NCI-H69 (cell line): Measurements from ENCODE around the gene FXYD6.

ENCODE experiments used
- DNase-seq: peaks from one replicate; lab custom pipeline; 2025; lab: John Stamatoyannopoulos, UW

FXYD6 gene

DNA sequence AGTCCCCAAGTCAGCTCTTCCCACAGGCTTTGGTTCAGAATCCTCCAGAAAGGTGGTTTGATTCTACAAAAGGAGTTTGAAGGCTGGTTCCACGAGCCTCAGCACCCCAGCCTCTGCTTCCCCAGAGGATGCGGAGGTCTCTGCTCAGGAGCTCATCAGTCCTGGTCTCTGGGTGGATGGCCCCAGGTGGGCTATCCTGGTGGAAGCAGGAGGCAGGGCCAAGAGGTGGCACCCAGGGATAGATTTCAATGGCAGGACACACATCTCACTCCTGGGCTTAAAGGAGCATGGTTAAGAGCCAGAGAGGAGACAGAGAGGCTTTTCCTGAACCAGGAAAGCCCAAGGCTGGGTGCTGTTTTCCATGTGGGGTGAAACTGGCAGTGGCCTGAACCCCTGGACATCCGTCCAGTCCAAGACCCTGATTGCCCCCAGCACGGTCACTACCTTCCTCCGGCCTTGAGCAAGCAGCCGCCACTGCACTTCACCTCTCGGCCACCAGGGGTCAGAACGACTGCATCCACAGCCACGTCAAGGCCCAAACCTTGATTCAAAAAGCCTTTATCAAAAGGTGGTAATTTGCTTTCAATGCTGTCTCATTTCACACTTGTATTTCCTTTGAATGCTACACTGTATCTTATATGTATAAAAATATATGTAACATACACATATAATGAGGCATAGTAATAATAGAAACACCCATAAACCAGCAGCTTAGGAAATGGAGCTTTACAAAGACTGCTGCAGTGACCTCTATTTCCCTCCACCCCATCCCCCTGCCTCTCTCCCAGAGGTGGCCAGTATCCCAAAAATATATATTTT lies 32.6 kb downstream of the FXYD6 start:
- DNase-seq = peak; percentile 75

DNA sequence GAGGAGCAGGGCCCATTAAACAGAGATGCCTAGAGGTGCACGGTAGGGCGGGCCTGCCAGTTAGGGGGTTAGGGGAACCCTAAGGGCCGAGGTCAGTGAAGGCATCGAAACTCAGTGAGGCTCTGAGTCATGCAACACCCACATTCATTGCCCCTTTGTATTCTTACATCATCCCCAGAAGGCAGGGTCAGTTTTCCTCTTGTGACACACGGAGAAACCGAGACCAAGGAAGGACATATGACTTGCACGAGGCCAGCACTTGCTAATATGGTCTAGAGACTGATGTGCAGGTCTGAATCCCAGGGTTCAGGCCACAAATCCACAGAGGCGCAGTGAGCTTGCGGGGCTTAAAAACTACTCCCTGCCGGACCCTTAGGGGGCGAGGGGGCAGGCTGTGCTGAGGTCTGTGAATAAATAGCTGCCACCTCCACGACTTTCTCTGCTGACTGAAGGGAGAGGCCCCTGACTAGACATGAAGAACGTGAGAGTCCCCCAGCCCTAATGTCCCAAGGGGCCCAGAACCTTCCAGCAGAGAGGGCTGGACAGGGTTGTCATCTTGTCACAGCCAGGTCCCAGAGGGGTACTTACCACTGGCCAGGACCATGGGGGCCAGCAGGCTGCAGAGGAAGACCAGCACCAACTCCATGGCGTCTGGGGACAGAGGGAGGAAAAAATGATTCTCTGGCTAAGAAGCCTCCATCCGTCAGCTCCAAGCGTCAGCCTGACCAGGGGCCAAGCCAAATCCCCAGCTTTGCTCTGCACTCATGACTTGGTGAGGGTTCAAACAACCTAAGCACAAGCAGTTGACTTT lies 34.1 kb downstream of the FXYD6 start:
- DNase-seq = no peak

DNA sequence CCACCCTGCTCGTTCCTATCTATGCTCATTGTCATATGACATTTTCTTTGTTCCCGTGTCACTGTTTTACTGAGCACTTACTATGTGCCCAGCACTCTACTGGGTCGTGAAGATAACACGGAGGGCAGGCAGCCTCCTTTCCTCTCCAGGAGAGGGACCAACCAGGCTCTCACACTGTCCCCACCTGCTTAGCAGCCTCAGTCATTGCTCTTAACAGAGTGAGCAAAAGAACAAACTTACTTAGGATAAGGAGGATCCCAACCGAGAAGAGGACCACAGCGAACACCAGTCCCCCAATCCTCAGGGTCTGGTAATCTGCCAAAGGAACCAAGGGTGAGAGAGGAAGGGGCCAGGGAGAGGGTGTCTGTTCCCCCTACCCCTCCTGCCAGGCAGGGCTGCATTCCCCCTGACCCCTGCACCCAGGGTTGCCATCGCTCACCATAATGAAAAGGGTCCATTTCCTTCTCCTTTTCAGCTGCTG lies 34.9 kb downstream of the FXYD6 start:
- no peak for DNase-seq

DNA sequence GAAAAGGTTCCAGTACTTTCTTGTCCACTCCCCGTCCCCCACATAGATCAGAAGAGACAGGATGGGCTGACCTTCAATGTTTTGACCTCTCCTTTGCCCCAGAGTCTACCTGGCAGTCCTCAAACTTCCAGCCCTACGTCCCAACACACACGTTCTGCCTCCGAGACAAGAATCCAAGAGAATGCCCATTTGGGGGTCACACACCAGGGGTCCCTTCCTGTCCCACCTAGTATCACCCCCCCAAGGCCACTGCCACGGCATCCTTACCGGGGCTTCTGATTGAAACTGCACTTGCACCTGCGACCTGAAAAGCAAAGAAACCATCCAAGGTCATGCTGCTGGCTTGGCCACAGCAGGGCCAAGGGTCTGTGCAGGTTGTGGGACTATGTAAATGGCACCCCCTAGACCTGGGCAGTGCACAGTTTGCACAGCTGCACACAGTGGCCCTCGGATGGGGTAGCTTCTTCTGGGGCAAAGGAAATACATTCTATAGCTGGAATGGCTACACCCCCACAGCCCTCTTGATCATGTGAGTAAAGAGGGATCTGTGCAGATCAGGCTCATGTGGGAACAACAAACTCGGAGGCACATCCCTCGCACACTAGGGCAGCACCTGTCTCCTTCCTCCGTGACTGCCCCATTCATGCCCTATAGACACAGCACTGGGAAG lies 35.4 kb downstream of the FXYD6 start:
- no peak for DNase-seq

DNA sequence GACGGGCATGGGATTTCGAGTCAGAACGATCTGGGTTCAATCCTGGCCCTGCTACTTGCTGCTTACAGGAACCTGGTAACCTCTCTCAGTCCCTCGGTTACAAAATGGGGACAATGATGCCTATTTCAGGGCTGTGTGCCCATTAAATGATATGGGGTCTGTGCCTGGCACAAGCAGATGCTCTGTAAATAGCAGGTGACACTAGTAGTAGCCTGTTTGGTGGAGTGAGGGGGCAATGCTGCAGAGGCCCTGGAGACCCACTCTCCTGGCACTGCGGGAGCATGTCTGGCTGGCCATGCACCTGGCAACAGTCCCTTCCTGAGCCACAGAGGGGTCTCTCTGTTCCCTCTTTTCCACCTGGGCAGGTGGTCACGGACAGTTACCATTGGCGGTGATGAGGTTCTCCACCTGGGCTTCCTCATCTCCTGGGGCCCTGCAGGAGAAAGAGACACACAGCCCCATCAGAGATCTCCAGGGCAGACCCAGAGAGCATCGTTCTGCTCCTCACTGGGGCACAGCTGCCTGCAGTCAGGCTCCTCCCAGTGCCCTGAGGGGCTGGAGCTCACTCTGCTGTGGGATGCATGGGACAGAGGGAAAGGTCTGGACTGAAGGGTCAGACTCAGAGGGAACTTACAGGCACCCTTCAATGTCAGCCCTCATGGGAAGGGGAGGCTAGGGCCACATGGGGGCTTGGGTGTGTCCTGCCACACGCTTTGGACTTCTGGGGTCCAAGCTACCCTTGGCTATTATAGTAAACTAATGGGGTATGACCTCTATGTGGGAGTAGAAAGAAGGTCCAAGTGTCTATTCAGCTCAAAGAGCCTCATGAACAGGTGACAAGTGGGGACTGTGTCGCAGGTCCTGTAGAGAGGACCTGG lies 36.3 kb downstream of the FXYD6 start:
- no peak for DNase-seq

DNA sequence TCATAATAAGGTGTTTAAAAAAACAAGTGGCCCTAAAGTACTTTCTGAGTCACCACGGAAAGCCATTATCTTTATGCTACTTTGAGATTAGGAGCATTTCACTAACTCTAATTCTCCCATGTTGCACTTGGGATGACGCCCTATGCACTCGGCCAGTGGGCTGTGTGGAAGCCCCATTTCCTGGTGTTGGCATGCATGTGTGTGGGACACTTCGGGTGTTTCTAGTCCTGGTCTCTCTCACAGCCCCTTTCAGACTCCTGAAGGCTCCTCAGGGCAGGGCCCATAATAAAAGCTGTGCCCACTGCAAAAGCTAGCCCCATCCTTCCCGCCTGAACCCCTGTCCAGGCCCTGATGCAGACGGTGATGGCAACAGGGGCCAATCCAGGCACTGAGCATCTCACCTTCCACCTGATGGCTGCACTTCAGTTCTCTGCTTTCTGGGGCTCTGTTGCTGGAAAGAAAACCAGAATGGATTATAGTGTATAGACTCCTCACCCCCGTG lies 37.0 kb downstream of the FXYD6 start:
- DNase-seq = no peak

DNA sequence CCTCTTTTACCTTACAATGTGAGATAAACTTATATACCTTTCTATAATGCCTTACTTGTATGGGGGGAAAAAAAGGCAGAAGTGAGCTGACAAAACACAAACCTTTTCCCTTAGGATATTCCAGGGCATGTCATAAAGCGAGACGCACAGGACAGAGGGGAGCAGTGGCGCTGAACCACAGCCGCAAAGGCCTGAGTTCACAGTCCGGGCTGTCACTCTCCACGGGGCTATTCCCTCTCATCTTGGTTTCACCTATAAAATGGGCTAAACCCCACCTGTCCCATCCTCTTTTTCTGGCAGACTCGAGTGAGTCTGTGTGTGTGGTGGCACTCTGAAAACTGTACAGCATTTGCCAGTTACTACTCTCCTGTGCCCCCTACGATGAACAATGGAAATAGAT lies 37.6 kb downstream of the FXYD6 start:
- DNase-seq = no peak

DNA sequence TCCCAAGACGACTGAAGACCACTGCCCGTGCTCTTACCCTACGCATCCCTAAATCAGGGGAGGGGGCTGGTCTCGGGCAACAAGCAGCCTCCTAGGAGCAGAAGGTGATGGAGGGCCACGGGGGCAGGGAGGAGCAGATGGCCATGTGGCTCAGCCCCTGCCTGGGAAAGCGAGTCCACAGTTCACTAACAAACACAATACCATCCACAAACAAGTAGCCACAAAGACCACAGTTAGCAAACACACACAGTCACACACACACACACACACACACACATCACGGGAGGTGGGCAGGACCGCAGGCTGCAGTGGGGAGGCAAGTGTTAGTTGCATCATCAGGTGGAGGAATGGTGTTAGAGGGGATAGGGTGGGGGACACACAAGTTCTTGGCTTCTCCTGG lies 38.7 kb downstream of the FXYD6 start:
- no peak for DNase-seq

DNA sequence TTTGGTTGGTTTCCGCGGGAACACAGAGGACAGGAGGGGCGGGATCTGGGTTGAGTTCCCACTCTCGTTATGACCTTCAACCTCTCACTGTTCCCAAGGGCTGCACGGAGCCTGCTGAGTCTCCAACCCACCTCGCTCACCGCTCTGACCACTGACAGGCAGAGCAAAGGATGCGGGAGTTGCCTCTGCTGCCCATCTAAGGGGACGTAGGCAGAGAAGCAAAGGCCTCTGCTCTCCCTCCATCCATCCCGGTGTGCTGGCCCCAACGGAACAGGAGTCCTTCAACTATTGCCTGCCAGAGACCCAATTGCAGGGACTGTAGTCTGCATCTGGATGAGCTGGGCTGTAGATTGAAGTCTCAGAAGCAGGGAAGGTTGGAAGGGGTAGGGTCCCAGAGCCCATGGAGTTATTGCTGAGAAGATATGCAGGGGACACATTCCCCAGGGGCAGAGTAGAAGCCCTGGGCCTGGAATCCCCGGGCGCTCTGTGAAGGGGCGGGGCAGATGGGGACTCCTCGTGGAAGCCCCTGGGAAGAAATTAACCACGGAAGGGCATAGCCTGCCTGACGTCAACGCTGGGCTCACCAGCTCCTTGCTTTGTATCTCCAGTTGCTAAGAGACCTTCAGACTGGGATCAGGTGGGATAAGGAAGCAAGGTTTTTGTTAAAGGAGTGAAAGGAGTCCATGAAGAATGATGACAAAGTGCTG lies 39.2 kb downstream of the FXYD6 start:
- no peak for DNase-seq

DNA sequence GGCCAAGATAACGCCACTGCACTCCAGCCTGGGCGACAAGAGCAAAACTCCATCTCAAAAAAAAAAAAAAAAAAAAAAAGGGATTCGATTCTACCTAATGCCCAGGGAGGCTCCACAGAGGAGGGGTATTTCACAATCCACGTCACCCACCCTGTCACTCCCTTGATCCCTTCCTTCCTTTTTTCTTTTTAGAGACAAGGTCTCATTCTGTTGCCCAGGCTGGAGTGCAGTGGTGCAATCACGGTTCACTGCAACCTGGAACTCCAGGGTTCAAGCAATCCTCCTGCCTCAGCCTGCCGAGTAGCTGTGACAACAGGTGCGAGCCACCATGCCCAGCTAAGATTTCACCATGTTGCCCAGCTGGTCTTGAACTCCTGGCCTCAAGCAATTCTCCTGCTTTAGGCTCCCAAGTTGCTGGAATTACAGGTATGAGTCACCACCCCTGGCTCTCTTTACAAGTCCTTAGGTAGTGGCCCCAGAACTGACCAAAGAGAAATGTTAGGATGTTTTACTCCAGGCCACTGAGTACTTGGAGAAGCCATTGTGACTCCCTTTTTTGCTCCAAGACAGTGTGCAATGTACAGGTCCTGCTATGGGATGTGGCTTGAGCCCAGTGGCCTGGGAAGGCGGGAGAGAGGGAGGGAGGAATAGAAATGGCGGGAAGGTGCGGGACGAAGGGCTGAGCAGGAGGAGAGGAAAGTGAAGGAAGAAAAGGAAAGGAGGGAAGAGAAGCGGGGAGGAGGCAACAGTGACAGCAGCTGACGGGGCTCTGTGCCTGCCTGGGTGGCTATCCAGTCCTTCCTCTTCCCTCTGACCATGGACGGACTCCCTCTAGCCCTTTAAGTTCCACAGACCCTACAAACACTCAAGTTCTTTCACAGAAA lies 40.1 kb downstream of the FXYD6 start:
- no peak for DNase-seq

DNA sequence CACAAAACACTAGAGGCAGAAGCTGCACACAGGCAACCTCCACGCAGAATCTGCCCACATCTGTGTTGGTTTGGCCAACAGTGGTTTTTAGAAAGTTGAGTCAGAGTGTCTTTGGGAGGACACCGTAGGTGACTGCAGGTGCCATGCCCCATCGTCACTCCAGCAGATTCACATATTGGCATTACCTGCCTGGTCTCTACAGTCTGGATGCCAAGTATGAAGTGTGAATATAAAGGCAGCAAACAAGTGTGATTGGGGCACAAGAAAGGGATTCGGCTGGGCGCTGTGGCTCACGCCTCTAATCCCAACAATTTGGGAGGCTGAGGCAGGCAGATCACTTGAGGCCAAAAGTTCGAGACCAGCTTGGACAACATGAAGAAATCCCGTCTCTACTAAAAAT lies 40.9 kb downstream of the FXYD6 start:
- DNase-seq = no peak

DNA sequence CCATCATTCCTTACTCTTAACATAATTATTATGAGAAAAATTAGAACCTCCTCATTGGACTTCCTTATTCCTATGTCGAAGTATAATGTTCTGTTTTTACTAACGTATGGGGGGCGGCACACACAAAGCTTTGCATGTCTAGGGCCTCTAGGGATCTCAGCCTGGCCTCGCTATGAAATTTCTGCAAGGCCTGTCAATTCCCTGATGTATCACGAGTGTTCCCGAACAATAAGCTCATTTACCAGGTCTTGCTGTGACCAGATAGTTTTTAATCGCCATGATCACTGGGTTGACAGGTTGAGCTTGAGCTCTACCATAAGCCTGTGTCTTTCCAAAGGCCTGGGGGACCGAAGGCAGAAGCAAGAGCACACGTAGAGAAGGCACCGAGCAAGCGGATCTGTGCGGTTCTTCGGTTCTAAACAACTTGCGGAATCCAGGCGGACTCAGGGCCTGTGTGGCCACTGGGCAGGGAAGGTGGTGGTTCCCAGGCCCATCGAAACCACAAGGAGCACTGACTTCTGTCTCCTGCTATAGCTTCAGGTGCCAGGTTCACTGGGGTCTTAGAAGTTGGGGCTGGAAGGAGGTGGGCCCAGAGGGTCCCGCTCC lies 41.5 kb downstream of the FXYD6 start:
- DNase-seq = no peak

DNA sequence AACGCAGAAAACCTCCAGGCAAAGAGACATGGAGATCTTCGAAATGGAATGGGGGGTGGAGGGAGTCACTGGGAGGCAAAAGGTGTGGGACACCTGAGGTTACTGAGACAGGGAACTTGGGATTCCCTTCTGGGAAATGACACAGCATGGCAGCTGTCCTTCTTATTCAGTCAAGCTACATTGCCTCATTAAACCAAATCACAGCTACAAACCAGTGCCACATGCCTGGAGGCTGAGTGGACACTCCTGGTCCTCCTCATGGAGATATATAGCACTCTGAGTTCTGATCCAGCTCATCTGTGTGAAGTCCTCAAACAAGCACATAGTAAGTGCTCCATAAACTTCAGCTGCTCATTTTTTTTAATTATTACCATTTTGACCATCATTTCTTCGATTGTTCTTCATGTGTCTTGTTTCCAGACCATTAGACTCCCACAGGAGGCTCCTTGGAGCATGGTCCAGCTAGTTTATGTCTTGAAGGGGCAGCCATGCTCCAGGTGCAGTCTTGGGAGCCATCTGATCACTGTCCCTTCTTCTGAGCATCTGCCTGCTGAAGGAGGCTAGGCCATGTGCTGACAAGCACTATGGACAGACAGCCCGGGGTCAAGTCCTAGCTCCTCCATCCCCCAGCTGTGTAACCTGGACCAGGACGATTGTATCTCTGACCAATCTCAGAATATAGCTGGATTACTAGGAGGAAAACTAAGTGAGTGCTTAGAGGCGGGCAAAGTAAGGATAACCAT lies 42.2 kb downstream of the FXYD6 start:
- DNase-seq = peak; percentile 56

DNA sequence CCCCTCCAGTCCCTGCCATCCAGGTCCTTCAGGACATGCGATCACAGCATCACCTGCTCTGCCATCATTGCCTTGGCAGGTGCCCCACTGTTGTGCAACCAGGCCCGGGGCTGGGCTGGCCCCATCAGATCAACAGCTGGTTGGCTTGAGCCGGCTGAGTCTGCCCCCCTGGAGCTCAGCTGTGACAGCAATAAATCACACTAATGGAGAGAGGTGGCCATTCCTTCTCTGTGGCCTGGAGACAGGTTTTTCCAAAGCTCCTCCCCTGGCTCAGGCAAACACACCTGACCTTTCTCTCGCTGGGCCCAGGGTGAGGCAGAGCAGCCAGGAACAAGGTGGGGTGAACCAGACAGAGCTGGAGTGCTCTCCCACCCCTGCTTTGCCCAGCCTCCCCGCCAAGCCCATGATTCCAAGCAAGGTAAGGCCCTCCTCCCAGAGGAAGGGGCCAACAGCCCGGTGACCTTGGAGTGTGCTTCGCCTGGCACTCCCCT lies 43.0 kb downstream of the FXYD6 start:
- peak; percentile 99 for DNase-seq

DNA sequence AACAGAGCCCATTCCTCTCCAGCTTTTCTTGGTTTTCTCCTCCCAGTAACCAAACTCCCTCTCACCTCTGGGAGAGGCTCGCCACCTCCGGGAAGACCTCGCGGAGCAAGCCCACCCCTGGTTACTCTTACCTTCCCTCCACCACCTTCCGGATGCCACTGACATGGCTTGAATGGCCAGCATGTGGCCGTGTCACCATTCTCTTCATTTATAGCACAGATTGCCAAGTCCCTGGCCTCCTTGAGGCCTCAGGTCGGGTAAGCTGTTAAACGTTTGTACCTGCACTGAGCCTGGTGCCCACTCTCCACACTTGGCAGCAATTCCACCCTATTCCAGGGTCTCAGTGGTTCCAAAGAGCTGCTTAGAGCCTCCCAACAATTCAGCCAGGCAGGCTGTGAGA lies 43.9 kb downstream of the FXYD6 start:
- DNase-seq = no peak

DNA sequence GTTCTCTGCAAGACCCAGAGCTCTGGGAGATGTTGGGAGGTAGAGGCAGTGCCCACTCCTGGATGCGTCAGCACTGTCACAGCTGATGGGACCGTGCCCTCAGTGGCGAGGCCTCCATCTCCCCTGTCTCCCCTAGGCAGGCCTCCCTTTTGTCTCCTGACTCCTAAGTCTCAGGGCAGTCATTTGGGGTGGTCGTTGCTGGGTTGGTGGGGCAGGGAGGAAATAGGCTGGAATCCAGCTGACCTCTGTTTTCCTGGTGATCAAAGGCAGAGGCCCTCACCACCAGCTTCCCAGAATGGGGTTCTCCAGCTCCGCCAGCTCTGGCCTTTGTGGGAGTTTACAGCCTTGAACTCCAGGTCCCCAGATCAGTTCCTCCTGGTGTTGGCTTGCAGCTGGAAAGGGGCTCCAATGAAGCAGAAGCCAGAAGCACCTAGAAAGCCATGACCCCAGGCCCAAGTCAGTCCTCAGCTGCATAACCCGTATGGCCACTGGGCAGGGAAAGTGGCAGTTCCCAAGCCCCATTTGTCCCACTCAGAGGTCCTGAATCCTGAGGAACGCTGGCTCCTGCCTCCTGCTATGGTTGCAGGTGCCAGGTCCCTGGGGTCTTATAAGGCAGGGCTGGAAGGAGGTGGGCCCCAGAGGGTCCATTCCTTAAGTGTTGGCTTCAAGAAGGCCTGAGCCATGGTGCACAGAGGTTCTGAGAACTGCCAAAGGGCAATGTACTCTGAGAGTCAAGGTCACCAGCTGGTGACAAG lies 44.6 kb downstream of the FXYD6 start:
- no peak for DNase-seq

DNA sequence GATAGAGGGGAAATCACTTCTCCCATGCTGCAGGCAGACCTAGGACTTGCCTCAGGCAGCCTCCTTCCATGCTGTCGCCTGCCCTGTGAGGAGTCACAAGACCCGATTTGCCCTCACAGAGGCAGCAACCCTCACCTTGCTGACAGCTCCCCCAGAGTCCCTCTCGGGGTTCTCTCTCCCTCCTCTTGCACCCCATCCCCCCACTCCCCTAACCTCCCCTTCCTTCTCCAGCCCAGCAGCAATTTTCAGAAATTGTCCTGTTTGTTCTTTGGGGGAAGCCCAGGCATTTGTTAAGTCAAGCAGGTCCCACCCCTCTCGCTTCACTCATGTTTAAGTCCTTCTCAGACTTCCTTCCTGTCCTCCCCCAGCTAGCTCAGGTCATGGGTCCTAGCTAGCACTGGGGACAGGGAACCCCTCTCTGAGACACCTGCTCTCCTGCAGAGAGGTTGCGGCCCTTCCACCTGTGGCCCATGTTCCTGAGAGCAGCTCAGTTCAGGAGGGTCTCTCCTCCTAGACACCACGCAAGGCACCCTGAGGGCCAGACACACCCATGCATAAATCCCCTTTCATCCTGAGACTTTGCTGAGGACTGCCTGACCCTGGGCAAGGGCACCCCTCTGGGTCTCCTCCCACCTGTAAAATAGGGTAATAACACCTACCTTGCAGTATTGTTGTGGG lies 45.6 kb downstream of the FXYD6 start:
- DNase-seq = peak; percentile 72
